CD4-positive, alpha-beta T cell treated with Interleukin-15 for 4 hours (primary cell): ENCODE measurements around the gene PMEPA1.

ENCODE experiments used
- DNase-seq: peaks from one replicate; pipeline ENCODE4 v3.0.0-alpha.2; 2020; ENCODE audit warnings: low spot score

PMEPA1 gene, protein sequence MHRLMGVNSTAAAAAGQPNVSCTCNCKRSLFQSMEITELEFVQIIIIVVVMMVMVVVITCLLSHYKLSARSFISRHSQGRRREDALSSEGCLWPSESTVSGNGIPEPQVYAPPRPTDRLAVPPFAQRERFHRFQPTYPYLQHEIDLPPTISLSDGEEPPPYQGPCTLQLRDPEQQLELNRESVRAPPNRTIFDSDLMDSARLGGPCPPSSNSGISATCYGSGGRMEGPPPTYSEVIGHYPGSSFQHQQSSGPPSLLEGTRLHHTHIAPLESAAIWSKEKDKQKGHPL

DNA sequence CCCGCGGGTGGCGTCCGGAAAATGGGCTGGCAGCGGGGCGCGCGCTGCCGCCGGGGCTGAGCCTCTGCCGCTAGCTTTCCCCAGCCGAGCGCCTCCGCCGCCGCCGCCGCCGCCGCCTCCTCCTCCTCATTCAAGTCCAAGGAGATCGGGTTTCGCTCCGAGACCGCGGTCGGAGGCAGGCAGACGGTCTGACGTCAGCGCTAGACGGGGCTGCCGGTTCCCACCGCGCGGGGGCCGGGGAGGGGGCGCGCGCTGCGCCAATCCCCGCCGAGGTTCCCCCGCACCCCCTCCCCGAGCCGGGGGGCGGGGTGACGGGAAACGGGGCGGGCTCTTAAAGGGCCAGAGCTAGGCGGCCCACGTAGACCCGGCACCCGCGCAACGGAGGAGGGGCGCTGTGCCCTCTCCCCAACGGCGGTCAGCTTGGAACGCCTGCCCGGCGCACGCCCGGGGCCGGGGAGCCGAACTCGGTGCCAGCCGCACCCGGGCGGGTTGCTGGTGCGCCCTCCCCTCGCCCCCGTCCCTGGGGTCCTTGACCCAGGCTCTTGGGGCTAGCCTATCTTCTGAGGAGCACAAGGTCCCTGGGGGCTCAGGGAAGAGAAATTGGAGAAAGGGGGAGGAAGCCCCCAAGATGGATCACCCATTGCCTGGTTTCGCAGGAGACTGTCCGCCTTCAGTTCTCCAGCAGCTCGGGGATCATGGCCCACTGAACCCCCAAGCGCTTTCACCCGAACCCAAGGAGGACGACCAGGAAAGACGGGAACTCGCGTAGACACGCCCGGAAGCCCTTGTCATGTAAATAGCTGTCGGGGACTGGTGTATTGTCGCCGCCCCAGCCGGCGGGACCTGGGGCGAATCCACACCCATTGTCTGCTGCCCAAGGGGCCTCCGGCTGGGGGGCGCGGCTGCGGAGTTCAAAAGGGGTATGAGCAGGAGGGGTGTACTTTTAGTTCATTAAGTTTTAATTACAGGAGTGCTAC, at the start of gene PMEPA1:
Gene PMEPA1, minus strand, starts transcription at position 193 of the 977 bp plus-strand sequence. CDS start 433 bp downstream, outside the sequence.
- DNase-seq, result peak; percentile 93

DNA sequence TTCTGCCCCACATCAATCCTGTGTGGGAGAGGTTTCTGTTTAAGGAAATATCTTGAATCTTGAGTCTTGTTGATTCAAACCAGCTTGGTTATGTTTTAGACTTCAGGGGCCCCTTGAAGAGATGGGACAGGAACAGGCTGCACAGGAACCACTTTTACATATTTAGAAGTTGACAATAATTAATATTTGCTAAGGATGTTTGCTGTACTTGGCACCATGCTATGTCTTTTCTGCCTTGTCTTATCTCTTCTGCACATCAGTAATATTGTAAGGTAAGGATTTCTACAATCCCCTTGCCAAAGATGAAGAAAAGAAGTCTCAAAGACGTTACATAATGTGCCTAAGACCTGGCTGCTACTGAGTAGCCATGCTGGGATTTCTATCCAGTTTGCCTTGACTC, 48.0 kb upstream of the PMEPA1 start:
- no peak for DNase-seq

DNA sequence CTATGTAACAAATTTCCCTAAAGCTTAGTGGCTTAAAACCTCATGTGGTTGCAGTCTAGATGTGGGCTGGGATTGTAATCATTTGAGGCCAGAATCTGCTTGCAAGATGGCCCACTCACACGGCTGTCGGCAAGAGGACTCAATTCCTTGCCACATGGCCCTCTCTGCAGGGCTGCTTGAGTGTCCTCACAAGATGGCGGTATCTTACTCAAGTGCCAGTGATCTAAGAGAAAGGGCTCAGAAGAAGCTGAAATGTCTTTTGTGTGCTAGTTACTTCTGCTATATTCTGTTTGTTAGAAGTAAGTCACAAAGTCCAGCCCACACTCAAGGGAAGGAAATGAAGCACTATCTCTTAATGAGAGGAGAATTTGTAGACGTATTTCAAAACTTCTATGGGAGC, 47.1 kb upstream of the PMEPA1 start:
- no peak for DNase-seq

DNA sequence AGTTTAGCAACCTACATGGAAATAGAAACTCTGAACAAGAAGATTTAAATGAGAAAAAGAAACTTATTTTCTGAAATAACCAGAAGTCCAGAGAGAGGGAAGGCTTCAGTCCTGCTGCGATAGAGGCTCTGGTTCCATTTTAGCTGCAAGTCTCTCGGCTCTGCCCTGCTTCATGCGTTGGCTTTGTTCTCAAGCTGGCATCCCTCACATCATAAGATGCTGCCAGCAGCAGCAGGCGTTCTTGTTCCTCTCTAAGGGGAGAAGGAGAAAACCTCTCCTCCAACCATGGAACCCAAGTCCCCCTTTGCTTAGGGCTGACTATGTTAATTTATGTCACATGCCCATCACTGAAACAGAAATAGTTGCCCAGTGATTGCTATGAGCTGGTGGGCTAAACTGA, 46.4 kb upstream of the PMEPA1 start:
- no peak for DNase-seq

DNA sequence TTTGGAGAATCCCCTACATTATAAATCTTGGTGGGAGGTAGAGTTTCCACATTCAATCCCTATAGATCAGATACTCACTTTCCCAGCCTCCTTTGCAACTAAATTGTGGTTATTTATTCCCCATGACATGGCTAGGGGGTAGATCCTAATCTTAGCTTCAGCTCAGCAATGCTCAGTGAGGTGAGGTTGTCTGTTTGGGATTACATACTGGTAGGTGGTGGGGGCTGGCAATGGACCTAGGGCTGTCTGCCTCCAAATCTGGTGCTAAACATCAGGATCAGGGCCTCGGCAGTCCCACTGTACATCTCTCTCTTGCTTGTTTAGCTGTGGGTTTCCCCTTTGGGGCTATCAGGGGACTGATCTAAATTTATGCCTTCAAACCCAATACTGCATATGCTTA, 45.8 kb upstream of the PMEPA1 start:
- no peak for DNase-seq

DNA sequence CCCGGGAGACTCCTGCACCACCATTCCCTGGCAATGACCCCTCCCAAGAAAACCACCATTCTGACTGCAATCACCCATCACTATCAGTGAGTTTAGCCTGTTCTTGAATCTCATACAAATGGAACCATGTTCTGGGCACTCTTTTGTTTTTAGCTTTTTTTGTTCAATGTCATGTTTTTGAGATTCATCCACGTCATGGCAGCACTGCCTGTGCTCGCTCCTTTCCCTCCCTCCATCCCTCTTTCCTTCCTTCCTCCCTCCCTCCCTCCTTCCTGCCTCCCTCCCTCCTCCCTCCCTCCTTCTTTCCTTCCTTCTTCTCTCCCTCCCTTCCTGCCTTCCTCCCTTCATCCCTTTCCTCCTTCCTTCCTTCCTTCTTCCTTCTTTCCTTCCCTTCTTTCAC, 44.4 kb upstream of the PMEPA1 start:
- DNase-seq, result no peak

DNA sequence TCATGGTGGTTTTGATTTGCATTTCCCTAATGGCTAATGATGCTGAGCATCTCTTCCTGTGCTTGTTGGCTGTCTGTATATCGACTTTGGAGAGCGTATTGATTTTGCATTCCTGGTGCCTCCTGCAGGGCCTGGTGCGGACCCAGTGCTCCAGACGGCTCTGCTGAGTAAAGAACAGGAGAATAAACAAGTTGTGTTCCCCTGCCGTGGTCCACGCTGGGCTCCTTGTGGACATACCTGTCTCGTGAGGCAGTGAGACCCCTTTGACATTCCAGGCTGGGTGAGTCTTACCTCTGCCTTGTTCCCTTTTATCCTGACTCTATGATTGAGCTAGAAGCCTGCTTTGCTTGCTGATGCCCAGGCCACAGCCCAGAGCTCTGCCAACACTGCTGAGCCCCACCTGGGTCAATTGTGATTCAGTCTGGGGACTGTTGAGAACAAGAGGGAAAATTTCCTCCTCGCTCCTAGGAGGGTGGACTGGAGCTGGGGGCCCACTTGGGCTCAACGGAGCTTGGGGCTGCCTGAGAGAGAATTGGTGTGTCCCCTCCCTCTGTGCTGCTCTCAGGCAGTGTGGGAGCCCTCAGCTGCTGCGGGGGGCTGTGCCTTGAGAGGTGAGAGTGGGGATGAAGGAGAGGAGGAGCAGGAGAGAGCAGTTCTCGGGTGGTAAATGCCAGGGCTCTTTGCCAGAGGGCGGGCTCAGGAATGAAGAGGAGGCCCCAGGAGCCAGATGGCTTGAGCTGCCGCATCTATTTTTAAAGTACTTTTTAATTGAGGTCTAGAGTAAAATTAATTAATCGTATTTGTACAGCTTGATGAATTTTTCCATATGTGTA, 43.7 kb upstream of the PMEPA1 start:
- no peak for DNase-seq

DNA sequence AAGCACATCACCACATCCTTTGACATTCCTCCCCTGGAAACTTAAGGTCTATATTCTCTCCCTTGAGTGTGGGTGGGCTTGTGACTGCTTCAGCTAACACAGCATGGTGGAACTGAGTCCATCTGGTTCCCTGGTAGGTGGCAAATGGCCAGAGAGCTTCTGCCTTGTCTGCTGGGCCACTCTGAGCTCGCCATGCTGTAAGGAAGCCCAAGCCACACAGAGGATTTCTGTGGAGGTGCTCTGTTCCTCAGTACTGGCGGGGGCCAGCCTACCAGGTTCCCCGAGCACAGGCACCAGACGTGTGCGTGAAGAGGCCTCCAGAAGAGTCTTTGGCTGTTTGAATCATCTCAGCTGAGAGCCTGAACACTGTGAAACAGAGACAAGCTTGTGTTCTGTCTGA, 41.6 kb upstream of the PMEPA1 start:
- DNase-seq, result no peak

DNA sequence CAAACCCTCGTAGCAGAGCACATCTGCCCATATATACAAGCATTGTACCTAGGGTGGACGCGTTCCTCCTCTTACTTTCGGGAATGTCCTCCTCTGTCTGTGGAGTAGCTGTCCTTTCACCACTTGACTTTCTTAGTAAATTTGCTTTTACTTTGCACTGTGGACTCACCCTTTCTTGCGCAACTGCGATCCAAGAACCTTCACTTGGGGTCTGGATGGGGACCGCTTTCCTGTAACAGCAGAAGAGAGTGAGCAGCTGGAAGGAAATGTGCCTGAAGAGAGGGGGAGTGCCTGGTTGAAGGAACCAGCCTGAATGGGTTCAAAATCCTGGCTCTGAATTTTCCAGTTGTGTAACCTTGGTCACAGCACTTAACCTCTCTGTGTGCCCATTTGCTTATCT, 40.1 kb upstream of the PMEPA1 start:
- DNase-seq, result no peak

DNA sequence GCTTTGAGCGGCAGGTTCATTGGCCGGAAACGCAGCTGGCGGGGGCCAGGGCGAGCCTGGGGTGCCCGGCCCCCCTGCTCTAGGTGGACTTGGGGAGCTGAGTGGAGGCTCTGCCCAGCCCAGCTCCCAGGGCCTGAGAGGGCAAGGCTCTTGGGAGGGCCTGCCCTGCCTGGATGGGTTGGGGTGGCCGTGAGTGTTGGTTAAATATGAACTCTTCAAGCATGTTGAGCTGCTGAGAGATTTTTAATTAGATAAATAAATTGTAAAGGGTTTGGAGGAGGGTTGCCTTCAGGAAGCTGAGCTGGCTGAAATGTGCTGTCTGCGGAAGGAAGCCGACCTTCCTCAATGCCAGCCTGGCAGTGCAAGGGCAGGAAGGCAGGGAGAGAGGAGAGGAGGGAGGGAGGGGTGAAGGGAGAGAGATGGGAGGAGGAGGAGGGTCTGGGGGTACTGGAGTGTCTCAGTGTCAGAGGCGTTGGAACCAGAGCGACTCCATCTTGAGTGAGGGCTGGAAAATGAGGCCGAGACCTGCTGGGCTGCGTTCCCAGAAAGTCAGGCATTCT, 39.4 kb upstream of the PMEPA1 start:
- no peak for DNase-seq

DNA sequence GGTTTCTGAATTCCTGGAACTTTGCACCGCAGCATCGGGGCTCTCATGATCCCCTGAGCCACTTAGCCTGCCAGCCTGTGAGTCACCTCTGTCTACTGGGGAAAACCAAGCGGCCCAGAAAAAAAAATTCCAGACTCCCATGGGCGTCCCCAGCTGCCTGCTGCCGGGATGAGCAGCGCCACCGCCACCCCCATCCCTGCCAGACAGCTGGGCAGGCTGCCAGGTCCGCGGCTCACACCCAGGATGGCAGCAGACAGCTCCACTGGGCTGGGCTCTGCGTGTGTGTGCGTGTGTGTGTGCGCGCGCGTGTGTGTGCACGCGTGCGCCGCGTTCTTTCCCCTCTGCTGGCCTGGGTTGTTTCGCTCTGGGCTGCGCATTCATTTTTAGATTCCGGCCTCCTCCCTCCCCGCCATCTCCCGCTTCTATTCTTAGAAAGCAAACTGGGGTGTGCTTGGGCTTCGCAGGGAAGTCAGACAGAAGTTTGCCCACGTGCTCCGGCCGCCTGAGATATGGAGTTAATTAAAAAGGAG, 38.9 kb upstream of the PMEPA1 start:
- peak; percentile 55 for DNase-seq

DNA sequence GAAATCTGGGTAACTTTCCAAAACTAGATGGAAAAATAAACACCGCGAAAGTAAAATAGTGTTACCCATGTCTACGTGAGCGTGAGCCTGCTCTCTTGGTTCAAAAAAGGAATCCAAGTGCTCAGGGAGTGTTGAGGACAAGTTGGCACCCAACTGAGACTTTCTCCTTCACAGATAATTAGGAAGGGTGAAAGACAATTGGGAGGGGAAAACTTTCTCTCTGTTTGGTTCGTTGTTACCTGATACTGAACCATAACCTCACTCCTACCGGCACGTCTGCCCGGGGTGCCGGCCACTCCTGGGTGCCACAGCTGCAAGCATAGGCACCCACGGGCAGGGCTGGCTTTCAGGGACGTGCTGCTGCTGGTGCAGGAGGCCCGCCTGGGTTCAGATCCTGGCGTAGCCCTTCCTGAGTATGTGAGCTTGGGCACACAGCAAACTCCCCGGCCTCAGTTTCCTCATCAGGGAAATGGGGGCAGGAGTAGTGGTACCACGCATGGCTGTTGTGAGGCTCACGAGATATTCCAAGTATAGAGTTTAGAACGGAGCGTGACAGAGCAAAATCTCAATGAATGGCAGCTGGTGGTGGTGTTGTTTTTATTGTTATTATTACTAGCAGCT, 38.2 kb upstream of the PMEPA1 start:
- DNase-seq, result no peak

DNA sequence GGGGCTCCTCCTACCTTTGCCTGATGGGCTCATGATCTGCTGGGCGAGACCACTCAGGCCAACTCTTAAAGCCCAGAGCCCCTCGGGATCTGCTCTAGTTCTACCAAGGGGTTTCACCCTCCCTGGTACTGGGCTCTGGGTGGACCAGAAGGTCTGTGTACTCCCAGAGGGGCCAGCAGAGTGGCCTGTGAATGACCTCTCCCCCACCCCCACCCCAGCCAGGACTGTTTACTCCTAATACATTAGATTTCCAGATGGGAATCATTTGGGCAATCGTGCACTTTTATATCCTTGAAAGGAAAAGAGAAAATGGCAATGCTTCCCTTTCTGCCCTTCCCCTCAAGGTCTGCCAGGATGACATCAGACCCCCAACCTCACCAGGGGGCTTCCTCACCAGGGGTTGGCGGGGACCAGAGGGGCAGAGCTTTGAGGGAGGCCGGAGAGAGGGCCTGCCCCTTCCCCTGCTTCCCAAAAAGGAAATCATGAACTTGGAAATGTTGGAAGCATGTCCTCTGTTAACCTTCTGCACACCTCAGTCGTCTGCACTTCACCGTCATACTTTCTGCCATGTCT, 37.1 kb upstream of the PMEPA1 start:
- DNase-seq, result no peak

DNA sequence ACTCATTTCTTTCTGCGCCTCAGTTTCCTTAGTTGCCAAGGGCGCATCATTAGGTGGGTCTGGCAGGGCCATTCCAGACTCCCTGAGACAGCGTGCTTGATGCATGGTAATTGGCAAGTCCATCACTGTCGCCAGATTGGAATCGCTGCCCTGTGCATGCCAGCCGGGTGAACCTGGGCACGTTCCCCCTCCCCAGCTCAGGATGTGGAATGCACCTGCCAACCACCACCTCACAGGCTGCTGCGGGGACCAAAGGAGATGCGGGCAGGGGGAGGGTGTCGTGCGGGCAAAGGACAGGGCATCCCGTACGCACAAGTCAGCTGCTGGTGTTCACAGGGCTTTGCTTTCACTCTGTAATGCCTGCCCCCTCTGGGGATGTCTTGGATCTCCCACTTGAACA, 36.4 kb upstream of the PMEPA1 start:
- no peak for DNase-seq

DNA sequence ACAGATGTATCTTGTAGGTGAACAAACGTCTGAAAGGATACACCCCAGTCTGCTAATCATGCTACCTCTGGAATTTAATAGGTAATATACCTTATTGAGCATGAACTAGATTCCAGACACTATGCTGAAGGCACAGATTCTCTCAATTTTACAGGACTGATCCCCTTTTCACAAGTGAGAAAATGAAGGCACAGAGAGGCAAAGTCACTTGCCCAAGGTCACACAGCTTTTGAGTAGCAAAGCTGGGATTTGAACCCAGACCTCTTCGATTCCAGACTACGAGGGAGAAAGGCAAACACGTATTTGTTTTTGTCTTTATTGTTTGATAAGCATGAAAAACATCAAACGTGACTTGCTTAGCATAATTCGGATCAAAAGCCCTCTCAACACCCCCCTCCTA, 34.4 kb upstream of the PMEPA1 start:
- no peak for DNase-seq

DNA sequence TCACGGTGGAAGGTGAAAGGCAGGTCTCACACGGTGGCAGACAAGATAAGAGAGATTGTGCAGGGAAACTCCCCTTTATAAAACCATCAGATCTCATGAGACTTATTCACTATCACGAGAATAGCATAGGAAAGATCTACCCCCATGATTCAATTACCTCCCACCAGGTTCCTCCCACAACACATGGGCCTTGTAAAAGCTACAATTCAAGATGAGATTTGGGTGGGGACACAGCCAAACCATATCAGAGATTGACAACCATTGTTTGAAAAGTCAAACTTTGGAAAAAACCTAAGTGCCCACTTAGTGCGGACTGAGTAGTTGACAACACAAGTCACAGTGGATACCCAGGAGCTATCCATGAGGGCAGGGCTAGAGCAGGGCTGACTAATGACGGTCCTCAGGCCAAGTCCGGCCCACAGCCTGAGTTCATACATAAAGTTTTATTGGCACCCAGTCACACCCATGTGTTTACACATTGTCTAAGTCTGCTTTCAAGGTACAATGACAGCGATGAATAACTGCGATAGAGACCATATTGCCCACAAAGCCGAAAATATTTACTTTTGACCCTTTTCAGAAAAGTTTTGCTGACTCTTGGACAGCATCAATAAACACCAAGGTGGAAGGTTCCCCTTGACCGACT, 33.8 kb upstream of the PMEPA1 start:
- DNase-seq, result no peak

DNA sequence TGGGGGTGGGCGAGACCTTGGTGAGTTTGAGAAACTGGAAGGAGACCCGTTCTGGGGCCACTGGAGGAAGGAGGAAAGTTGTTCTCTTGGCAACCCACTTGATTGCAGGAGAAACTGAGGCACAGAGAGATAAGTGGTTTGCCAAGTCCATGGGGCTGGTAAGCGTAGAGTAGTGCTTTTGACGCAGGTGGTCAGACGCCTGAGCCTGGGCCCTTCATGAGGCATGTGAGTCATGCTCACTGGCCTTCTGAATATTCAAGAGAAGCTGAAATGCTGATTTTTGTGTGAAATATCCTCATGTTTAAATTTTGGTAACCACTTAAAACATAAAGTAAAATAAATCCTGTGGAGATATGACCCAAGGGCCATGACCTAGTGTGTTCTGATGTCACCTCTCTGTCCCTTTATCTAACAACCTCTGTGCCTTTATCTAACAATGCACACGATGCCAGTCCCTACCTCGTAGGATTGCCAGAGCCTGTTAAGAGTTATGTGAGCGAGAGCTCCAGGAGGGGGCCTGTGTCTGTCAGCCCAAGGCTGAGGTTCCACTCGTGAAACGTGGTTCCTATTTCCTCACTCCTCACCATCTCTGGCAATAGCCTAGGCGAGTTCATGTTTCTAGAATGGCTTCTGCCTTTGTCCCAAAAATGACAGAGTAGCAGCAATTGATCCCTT, 32.8 kb upstream of the PMEPA1 start:
- DNase-seq, result no peak

DNA sequence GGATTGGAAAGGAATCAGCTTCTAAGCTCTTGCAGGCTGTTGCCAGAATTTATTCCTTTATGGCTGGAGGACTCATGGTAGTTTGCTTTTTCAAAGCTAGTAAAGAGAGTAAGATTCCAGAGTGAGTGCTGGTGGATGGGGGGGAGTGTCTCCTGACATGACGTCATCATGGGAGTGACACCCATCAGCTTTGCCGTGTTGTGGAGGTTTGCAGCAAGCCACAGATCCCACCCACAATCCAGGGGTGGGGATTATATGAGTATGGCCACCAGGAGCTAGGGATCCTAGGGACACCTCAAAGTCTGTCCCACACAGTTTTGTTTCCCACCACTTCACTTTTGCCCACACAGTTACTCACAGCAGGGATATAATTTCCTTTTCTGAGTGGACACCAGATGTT, 28.7 kb upstream of the PMEPA1 start:
- DNase-seq, result no peak

DNA sequence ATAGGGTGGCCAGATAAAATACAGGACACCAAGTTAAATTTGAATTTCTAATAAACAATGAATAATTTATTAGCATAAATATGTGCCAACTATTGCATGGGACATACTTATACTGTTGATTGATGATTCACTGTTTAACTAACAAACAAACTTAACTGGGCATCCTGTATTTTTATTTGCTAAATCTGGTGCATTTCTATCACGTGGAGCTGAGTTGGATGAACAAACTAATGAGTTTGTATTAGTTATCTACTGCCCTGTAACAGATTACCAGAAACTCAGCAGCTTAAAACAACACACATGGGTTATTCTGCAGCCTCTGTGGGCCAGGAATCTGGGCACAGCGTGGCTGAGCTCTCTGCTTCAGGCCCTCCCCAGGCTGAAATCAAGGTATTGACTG, 28.2 kb upstream of the PMEPA1 start:
- DNase-seq, result no peak

DNA sequence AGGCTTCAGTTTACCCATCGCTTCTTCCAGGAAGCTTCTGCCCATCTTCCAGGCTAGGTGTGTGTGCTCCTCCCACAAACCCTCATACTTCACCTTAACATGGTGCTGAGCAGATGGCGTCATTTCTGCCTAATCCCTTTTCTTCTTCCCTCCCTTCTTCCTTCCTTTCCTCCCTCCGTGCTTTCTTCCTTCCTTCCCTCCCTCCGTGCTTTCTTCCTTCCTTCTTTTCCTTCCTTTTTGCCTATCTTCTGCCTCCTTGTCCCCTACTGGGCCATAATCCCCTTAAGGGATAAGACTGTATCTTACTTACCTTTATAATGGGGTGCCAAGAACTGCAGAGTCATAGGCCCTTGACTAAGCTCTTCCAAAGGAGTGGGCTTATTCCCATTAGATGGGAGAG, 27.5 kb upstream of the PMEPA1 start:
- DNase-seq, result no peak
